ENCODE data around the gene MTA2. TPM values are rescaled to one million over a fixed set of nuclear protein-coding genes. Genes with fewer than 3 reads are reported as not detected.

MTA2 gene
- total RNA-seq, 3 donors from 2014 or later, result 61.3 to 92.8 (median 85.5) TPM

DNA sequence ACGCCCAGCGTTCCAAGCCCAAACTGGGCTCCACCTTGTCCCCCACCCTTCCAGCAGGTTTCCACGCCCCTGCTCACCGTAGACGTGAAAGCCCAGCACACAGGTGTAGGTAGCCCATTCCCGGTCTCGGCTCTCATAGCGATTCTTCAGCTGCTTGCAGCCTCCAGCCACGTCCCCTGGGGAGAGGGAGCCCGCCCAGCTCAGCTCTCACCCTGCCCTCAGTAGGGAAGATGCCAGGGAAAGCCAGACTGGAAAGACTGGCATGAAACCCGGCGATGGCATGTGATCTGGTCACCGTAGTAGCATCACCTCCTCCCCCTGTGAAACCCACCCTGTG lies 1.4 kb upstream of the MTA2 start:
- Histone ChIP-seq H3K36me3 (no peaks in the 10 kb centered on the region), H3K9me3 (no peaks in the 10 kb centered on the region), H3K4me3 (peak overlapping the region; percentile 63 to 96 (median 91)), H3K4me1 (peaks cover 3 to 22% of the 10 kb centered on the region in 2 donors), H3K27me3 (no peaks in the 10 kb centered on the region), H3K27ac (peak overlapping the region; percentile 95 to 96)
- no peak for DNase-seq (ENCODE audit: low spot score in 2 of 2)
- TF ChIP-seq POLR2A (IDR thresholded peaks at IDR 0.05), result no peak
- TF ChIP-seq, protein P1, sequence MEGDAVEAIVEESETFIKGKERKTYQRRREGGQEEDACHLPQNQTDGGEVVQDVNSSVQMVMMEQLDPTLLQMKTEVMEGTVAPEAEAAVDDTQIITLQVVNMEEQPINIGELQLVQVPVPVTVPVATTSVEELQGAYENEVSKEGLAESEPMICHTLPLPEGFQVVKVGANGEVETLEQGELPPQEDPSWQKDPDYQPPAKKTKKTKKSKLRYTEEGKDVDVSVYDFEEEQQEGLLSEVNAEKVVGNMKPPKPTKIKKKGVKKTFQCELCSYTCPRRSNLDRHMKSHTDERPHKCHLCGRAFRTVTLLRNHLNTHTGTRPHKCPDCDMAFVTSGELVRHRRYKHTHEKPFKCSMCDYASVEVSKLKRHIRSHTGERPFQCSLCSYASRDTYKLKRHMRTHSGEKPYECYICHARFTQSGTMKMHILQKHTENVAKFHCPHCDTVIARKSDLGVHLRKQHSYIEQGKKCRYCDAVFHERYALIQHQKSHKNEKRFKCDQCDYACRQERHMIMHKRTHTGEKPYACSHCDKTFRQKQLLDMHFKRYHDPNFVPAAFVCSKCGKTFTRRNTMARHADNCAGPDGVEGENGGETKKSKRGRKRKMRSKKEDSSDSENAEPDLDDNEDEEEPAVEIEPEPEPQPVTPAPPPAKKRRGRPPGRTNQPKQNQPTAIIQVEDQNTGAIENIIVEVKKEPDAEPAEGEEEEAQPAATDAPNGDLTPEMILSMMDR (IDR thresholded peaks at IDR 0.05), result no peak
- TF ChIP-seq POLR2AphosphoS5 (IDR thresholded peaks at IDR 0.05), result no peak
- intact Hi-C loops (cut with DNase I; ENCODE audit: low total_unique reads), result no loop called here

DNA sequence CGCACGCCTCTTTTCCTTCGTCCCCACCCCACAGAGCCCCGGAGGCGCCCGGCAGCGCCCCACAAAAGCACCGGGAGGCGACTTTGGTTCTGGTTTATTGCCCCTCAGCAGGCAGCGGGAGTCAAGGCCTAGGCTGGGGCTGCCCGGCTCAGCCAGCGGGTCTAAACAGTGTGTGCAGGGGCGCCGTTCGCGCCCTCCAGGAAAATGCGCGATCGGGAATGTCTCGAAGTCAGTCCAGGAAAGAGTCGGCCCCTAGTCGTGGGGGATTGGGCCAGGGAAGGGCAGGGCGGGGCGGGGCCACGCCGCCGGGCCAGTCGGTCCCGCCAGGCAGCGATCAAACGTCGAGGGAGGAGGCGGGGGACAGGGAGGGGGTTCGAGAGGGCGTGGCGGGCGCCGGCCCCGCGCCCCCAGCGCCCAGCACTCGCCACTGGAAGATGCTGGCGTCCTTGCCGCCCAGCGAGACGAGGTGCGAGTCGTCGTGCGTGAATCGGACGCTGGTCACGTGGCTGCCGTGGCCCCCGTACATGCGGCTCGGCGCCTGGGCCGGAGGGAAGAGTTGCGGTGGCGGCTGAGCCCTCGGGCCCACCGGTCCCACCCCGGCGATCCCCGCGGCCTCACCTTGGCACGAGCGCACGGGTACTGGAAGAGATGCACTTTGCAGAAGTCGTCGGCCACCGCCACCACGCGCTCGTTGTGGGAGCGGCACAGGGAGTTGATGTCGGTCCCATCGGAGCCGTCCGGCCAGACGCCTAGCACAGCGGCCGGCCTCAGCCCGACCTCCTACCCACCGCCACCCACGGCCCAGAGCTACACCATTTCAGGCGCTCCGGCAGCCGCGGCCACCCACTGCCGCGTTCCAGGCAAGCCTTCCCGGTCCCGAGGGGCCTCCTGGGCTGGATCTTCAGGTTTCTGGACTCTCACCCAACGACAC lies 741 bp upstream of the MTA2 start:
- H3K4me1 ChIP-seq, result peaks cover 3 to 22% of the 10 kb centered on the region in 2 donors
- peaks cover 4% of the 10 kb centered on the region for H3K36me3 ChIP-seq
- H3K27ac ChIP-seq, result peak overlapping the region; percentile 95 to 96
- no peaks in the 10 kb centered on the region for H3K27me3 ChIP-seq
- TF ChIP-seq, protein P1 (IDR thresholded peaks at IDR 0.05), result no peak
- peak in 2 of 3 donors; percentile 59 to 62 for TF ChIP-seq POLR2AphosphoS5 (IDR thresholded peaks at IDR 0.05)
- no peak for TF ChIP-seq POLR2A (IDR thresholded peaks at IDR 0.05)
- no peaks in the 10 kb centered on the region for H3K9me3 ChIP-seq
- intact Hi-C loops (cut with DNase I; ENCODE audit: low total_unique reads), result no loop called here
- H3K4me3 ChIP-seq, result peak overlapping the region; percentile 63 to 96 (median 91)
- DNase-seq (ENCODE audit: low spot score in 2 of 2), result peak; percentile 72

DNA sequence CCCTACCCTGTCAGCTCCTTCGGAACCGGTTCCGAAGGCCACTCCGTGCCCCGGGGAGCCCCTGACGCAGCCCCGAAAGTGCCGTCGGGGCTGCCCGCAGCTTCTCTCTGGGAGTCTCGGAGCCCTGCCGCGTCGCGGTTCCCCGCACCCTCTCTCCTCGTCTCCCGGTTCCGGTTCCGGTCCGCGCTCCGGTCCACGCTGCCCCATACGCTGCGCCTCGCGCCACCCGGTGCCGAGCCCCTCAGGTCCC lies 618 bp downstream of the MTA2 start:
- no peak for DNase-seq (ENCODE audit: low spot score in 2 of 2)
- Histone ChIP-seq H3K9me3 (no peaks in the 10 kb centered on the region), H3K4me1 (peaks cover 3 to 22% of the 10 kb centered on the region in 2 donors), H3K27me3 (no peaks in the 10 kb centered on the region), H3K4me3 (peak overlapping the region; percentile 63 to 96 (median 91)), H3K36me3 (peaks cover 10% of the 10 kb centered on the region), H3K27ac (peak overlapping the region; percentile 95 to 96)
- intact Hi-C loops (cut with DNase I; ENCODE audit: low total_unique reads), result no loop called here
- TF ChIP-seq POLR2AphosphoS5 (IDR thresholded peaks at IDR 0.05) (no peak), POLR2A (IDR thresholded peaks at IDR 0.05) (no peak)
- TF ChIP-seq, protein P1 (IDR thresholded peaks at IDR 0.05), result no peak

DNA sequence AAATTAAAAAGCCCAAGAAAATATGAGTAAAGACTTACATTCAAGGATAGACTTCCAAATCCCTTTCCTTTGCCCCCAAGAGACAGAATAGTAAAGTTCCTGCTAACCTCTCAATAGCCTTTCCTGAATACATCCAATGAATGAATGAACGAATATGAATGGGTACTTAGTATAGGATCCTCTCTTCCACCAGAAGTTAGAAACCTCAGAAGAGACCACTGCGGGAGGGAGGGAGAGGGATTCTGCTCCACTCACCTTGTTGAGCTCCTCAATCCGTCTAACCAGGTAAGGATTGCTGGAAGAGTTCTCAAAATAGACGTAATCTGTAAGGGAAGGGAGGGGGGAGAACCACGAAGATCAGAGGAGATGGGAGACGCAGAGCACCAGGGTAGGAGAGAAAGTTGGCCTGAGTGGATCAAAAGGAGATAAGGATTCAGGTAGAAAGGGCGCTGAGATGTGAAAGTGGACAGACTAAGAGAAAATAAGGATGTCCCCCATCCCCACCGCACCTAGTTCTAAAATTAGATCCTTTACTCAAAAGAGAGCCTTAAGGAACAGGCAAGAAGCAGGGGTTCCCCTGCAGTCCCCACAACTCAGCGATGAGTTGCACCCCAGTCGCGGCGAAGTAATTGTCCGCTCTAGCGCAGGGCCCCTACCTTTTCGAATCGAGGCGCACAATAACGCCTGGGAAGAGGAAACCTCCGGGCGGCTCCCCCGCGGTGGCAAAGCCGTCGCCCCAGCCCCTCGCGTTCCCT lies 1.1 kb downstream of the MTA2 start:
- no peaks in the 10 kb centered on the region for H3K27me3 ChIP-seq
- H3K27ac ChIP-seq, result peak overlapping the region; percentile 95 to 96
- TF ChIP-seq, protein P1 (IDR thresholded peaks at IDR 0.05), result no peak
- TF ChIP-seq POLR2A (IDR thresholded peaks at IDR 0.05) (no peak), POLR2AphosphoS5 (IDR thresholded peaks at IDR 0.05) (no peak)
- DNase-seq (ENCODE audit: low spot score in 2 of 2), result no peak
- H3K4me3 ChIP-seq, result peak overlapping the region; percentile 63 to 96 (median 91)
- peaks cover 3 to 22% of the 10 kb centered on the region in 2 donors for H3K4me1 ChIP-seq
- H3K36me3 ChIP-seq, result peaks cover 10% of the 10 kb centered on the region
- H3K9me3 ChIP-seq, result no peaks in the 10 kb centered on the region
- intact Hi-C loops (cut with DNase I; ENCODE audit: low total_unique reads), result no loop called here

DNA sequence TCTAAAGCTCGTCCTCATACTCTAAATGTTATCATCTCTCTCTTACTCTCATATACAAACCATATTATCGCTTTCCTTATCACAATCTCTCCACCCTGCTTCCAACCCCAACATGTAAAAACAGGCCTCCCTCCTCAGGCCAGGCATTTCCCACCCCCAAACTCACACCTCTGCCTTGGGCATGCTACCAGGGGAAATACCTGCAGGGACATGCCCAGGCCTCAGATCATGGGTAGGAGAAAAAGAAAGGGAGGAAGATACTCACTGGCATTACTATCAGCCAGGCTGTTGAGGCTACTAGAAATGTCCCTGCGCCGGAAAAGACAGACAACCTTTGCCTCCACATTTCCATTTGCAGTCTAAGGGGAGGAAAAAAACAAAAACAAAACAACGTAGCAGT lies 1.8 kb downstream of the MTA2 start:
- intact Hi-C loops (cut with DNase I; ENCODE audit: low total_unique reads), result no loop called here
- peaks cover 10% of the 10 kb centered on the region for H3K36me3 ChIP-seq
- H3K9me3 ChIP-seq, result no peaks in the 10 kb centered on the region
- TF ChIP-seq, protein P1 (IDR thresholded peaks at IDR 0.05), result no peak
- TF ChIP-seq POLR2AphosphoS5 (IDR thresholded peaks at IDR 0.05) (no peak), POLR2A (IDR thresholded peaks at IDR 0.05) (no peak)
- no peak for DNase-seq (ENCODE audit: low spot score in 2 of 2)
- no peaks in the 10 kb centered on the region for H3K27me3 ChIP-seq
- peaks cover 3 to 22% of the 10 kb centered on the region in 2 donors for H3K4me1 ChIP-seq
- peak overlapping the region; percentile 95 to 96 for H3K27ac ChIP-seq
- peak overlapping the region; percentile 63 to 96 (median 91) for H3K4me3 ChIP-seq
